HepG2 (cell line): ENCODE results near the gene PCGF2. TPM values are rescaled to one million over a fixed set of nuclear protein-coding genes. Genes with fewer than 3 reads are reported as not detected.

Experiments used
- ARID3A ChIP-seq: IDR thresholded peaks from 2 replicates; pipeline ENCODE4 v1.6.1; 2012; ENCODE audit warnings: low read depth, low read length, improper control_type of control experiment
- CREM ChIP-seq, 2 experiments: sonication (generic) in 1 of 2; formaldehyde crosslinking in 1 of 2; IDR thresholded peaks; 2 replicates each; pipeline versions ENCODE4 v1.4.0 to v1.6.1; 2016 to 2020; ENCODE audit warnings: antibody characterized with exemption in 1 of 2, mild to moderate bottlenecking in 1 of 2, missing genetic modification reagents in 1 of 2
- ELF1 ChIP-seq: sonication (generic); formaldehyde crosslinking; IDR thresholded peaks from 2 replicates; pipeline ENCODE4 v1.4.0; 2020; ENCODE audit warnings: missing genetic modification reagents
- FOXK1 ChIP-seq: sonication (generic); formaldehyde crosslinking; IDR thresholded peaks from 2 replicates; pipeline ENCODE4 v1.4.0; 2020; ENCODE audit warnings: low read depth, missing genetic modification reagents, borderline replicate concordance
- MIER3 ChIP-seq: IDR thresholded peaks from 2 replicates; pipeline ENCODE4 v1.6.1; 2016; ENCODE audit warnings: missing compliant biosample characterization, borderline replicate concordance
- MTA1 ChIP-seq: sonication (generic); formaldehyde crosslinking; IDR thresholded peaks from 2 replicates; pipeline ENCODE4 v1.4.0; 2020; ENCODE audit warnings: missing genetic modification reagents, mild to moderate bottlenecking, borderline replicate concordance
- RARG ChIP-seq: sonication (generic); formaldehyde crosslinking; IDR thresholded peaks from 2 replicates; pipeline ENCODE4 v1.4.0; 2020; ENCODE audit warnings: low read depth, mild to moderate bottlenecking, missing genetic modification reagents
- RFX3 ChIP-seq: IDR thresholded peaks from 2 replicates; pipeline ENCODE4 v1.6.1; 2016; ENCODE audit warnings: missing biosample characterization, missing genetic modification reagents
- RNF2 ChIP-seq: fragments of 450-650 bp; conservative IDR thresholded peaks from 2 replicates; pipeline ENCODE4 v1.6.1; 2016; ENCODE audit warnings: low read depth
- SKIL ChIP-seq: sonication (generic); formaldehyde crosslinking; IDR thresholded peaks from 2 replicates; pipeline ENCODE4 v1.8.0; 2022; ENCODE audit warnings: missing genetic modification reagents, mild to moderate bottlenecking, moderate library complexity, borderline replicate concordance
- TEF ChIP-seq: sonication (generic); formaldehyde crosslinking; IDR thresholded peaks from 2 replicates; pipeline ENCODE4 v1.5.0; 2020; ENCODE audit warnings: missing genetic modification reagents
- ZBTB44 ChIP-seq: sonication (generic); formaldehyde crosslinking; IDR thresholded peaks from 2 replicates; pipeline ENCODE4 v1.4.0; 2020; ENCODE audit warnings: missing genetic modification reagents
- ZMAT5 ChIP-seq: sonication (generic); formaldehyde crosslinking; IDR thresholded peaks from 2 replicates; pipeline ENCODE4 v1.5.0; 2020; ENCODE audit warnings: mild to moderate bottlenecking, low read depth, missing genetic modification reagents, borderline replicate concordance
- ZNF232 ChIP-seq: sonication (generic); formaldehyde crosslinking; IDR thresholded peaks from 2 replicates; pipeline ENCODE4 v1.4.0; 2020; ENCODE audit warnings: missing genetic modification reagents, borderline replicate concordance
- ZNF281 ChIP-seq: sonication (generic); formaldehyde crosslinking; IDR thresholded peaks from 2 replicates; pipeline ENCODE4 v1.4.0; 2020; ENCODE audit warnings: missing genetic modification reagents, borderline replicate concordance
- ZNF547 ChIP-seq: sonication (generic); formaldehyde crosslinking; IDR thresholded peaks from 2 replicates; pipeline ENCODE4 v1.5.1; 2020; ENCODE audit warnings: mild to moderate bottlenecking, missing genetic modification reagents
- ZNF766 ChIP-seq: sonication (generic); formaldehyde crosslinking; IDR thresholded peaks from 2 replicates; pipeline ENCODE4 v1.5.0; 2020; ENCODE audit warnings: missing genetic modification reagents, borderline replicate concordance
- polyA plus RNA-seq, 8 experiments: library from polyadenylated mRNA; depleted of rRNA in 3 of 8; stranded (reverse) in 7 of 8; unstranded in 1 of 8; fragments of >200 nt; fragmentation: Illumina TruSeq in 4 of 8; extraction: Trizol in 4 of 8; gene quantifications; 2 replicates each; pipeline versions ENCODE4 v1.2.1 to v1.2.3, GENCODE V29; 2011 to 2016; ENCODE audit warnings: low read depth in 4 of 8, missing spikeins in 1 of 8, mixed read lengths in 1 of 8; ENCODE audit not compliant: insufficient read depth in 1 of 8
- total RNA-seq, 5 experiments: library from RNA; depleted of rRNA; stranded (reverse); fragments of >200 nt; fragmentation: Illumina TruSeq; extraction: Trizol; gene quantifications; 2 replicates each; pipeline ENCODE4 v1.2.3, GENCODE V29; 2016; ENCODE audit warnings: low read depth in 1 of 5

PCGF2 gene
- total and polyA plus RNA-seq, 2 of the 13 experiments (the other 11 are each of a cell fraction or from before 2014, with no cell fraction given), result 11.6 to 29.4 TPM

GRCh38 chr17:38746004-38746848 is 1.9 kb downstream of the PCGF2 start (continued):
- no peak for TF ChIP-seq ARID3A
- peak; percentile 64; the same call in 1 of the 2 replicates for TF ChIP-seq FOXK1 (CRISPR knock-in tag)
- TF ChIP-seq RARG (CRISPR knock-in tag), result no peak
- no peak for TF ChIP-seq ZBTB44 (CRISPR knock-in tag)
- TF ChIP-seq ZNF766 (CRISPR knock-in tag), result 0 out of 2 replicates have a peak, but pooled peaks have one; percentile 58
- TF ChIP-seq MIER3, result peak; percentile 69
- TF ChIP-seq SKIL, result peak; percentile 80
- peak; percentile 70 for TF ChIP-seq ZNF281 (CRISPR knock-in tag)
- no peak for TF ChIP-seq RNF2
- peak; percentile 90 for TF ChIP-seq ELF1 (CRISPR knock-in tag)
- TF ChIP-seq ZNF232 (CRISPR knock-in tag), result peak; percentile 23; the same call in 1 of the 2 replicates
- TF ChIP-seq CREM (IDR thresholded peaks at IDR 0.05), result peak; percentile 70; the same call in 1 of the 2 replicates
- no peak for TF ChIP-seq CREM (CRISPR knock-in tag; IDR thresholded peaks at IDR 0.05)
- 0 out of 2 replicates have a peak, but pooled peaks have one; percentile 36 for TF ChIP-seq MTA1
- TF ChIP-seq RFX3 (CRISPR knock-in tag), result peak; percentile 94
- no peak for TF ChIP-seq ZMAT5 (CRISPR knock-in tag)
- TF ChIP-seq ZNF547 (CRISPR knock-in tag), result no peak
- no peak for TF ChIP-seq TEF (CRISPR knock-in tag)
